ENCODE data around the gene NRP2.

The NRP2 gene

DNA sequence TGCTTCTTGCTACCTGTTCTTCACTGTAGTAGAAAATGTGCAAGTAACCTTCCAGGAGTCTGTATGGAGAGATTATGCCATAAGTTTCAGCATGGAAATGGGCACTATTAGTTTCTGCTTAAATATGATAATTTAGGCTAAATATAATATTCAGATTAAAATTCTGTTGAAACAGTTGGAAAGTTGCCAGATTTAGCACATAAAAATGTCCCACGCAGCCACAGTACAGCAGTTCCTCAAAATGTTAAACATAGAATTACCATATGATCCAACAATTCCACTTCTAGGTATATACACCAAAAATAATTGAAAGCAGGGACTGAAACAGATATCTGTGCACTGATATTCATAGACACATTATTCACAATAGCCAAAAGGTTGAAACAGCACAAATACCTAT is 121.2 kb downstream of the NRP2 start:
- peaks cover 37% of the 10 kb centered on the region for H3K4me1 ChIP-seq (ENCODE audit: insufficient read depth, low read length, poor library complexity, severe bottlenecking)
- H4K20me1 ChIP-seq (ENCODE audit: insufficient read depth, low read length, poor library complexity, severe bottlenecking), result no peaks in the 10 kb centered on the region
- H3K79me2 ChIP-seq (ENCODE audit: insufficient read depth, low read length), result no peaks in the 10 kb centered on the region
- H3F3A ChIP-seq (ENCODE audit: low read depth), result no peaks in the 10 kb centered on the region
- no peak for TF ChIP-seq EZH2phosphoT487 (IDR thresholded peaks at IDR 0.05; ENCODE audit: borderline replicate concordance)
- TF ChIP-seq, protein P1, sequence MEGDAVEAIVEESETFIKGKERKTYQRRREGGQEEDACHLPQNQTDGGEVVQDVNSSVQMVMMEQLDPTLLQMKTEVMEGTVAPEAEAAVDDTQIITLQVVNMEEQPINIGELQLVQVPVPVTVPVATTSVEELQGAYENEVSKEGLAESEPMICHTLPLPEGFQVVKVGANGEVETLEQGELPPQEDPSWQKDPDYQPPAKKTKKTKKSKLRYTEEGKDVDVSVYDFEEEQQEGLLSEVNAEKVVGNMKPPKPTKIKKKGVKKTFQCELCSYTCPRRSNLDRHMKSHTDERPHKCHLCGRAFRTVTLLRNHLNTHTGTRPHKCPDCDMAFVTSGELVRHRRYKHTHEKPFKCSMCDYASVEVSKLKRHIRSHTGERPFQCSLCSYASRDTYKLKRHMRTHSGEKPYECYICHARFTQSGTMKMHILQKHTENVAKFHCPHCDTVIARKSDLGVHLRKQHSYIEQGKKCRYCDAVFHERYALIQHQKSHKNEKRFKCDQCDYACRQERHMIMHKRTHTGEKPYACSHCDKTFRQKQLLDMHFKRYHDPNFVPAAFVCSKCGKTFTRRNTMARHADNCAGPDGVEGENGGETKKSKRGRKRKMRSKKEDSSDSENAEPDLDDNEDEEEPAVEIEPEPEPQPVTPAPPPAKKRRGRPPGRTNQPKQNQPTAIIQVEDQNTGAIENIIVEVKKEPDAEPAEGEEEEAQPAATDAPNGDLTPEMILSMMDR (conservative IDR thresholded peaks at IDR 0.05; ENCODE audit: low read length), result no peak
- no peaks in the 10 kb centered on the region for H3K36me3 ChIP-seq (ENCODE audit: insufficient read depth, low read length)
- no peak overlapping the region for H2AFZ ChIP-seq (ENCODE audit: low read length)
- H3K4me2 ChIP-seq (ENCODE audit: low read depth, low read length, poor library complexity, severe bottlenecking), result peak overlapping the region; percentile 46
- H3K9me2 ChIP-seq (replicated peaks; ENCODE audit: low read depth, low read length), result no peaks in the 10 kb centered on the region
- H3K9ac ChIP-seq (ENCODE audit: low read depth, low read length, poor library complexity, severe bottlenecking), result peak overlapping the region; percentile 41
- no peaks in the 10 kb centered on the region for H3K27me3 ChIP-seq (ENCODE audit: insufficient read depth, low read length, poor library complexity, severe bottlenecking)
- no peak overlapping the region for H3K4me3 ChIP-seq (ENCODE audit: low read length, poor library complexity, severe bottlenecking)
- no peaks in the 10 kb centered on the region; the same call in 1 of the 2 replicates for H3K9me3 ChIP-seq (ENCODE audit: insufficient read depth, low read depth, low read length)

DNA sequence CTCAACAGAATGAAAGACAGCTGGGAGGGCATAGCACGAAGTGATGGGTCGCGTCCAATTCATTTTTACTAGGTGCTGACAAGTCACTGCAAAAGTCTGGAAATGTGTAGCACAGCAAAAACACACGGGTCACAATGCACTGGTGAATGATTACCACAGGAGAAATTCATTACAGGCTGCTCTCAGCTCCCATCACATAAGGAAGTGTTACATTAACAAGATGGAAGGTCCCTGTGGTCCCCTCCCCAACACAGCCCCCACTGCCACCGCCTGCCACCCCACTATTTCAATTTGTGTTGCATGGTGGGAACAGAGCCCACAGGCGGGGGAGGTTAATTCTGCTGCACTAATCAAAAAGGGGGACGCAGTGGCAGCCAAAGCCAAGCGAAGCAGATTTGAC is 122.8 kb downstream of the NRP2 start:
- no peaks in the 10 kb centered on the region for H3F3A ChIP-seq (ENCODE audit: low read depth)
- no peaks in the 10 kb centered on the region for H3K9me2 ChIP-seq (replicated peaks; ENCODE audit: low read depth, low read length)
- H3K27me3 ChIP-seq (ENCODE audit: insufficient read depth, low read length, poor library complexity, severe bottlenecking), result no peaks in the 10 kb centered on the region
- no peaks in the 10 kb centered on the region for H3K9me3 ChIP-seq (ENCODE audit: insufficient read depth, low read depth, low read length)
- H3K79me2 ChIP-seq (ENCODE audit: insufficient read depth, low read length), result no peaks in the 10 kb centered on the region
- no peak overlapping the region for H3K9ac ChIP-seq (ENCODE audit: low read depth, low read length, poor library complexity, severe bottlenecking)
- TF ChIP-seq, protein P1 (conservative IDR thresholded peaks at IDR 0.05; ENCODE audit: low read length), result no peak
- no peak for TF ChIP-seq EZH2phosphoT487 (IDR thresholded peaks at IDR 0.05; ENCODE audit: borderline replicate concordance)
- no peak overlapping the region for H3K4me3 ChIP-seq (ENCODE audit: low read length, poor library complexity, severe bottlenecking)
- no peak overlapping the region for H2AFZ ChIP-seq (ENCODE audit: low read length)
- no peaks in the 10 kb centered on the region for H4K20me1 ChIP-seq (ENCODE audit: insufficient read depth, low read length, poor library complexity, severe bottlenecking)
- H3K4me1 ChIP-seq (ENCODE audit: insufficient read depth, low read length, poor library complexity, severe bottlenecking), result peaks cover 37% of the 10 kb centered on the region
- H3K36me3 ChIP-seq (ENCODE audit: insufficient read depth, low read length), result no peaks in the 10 kb centered on the region
- H3K4me2 ChIP-seq (ENCODE audit: low read depth, low read length, poor library complexity, severe bottlenecking), result no peak overlapping the region

DNA sequence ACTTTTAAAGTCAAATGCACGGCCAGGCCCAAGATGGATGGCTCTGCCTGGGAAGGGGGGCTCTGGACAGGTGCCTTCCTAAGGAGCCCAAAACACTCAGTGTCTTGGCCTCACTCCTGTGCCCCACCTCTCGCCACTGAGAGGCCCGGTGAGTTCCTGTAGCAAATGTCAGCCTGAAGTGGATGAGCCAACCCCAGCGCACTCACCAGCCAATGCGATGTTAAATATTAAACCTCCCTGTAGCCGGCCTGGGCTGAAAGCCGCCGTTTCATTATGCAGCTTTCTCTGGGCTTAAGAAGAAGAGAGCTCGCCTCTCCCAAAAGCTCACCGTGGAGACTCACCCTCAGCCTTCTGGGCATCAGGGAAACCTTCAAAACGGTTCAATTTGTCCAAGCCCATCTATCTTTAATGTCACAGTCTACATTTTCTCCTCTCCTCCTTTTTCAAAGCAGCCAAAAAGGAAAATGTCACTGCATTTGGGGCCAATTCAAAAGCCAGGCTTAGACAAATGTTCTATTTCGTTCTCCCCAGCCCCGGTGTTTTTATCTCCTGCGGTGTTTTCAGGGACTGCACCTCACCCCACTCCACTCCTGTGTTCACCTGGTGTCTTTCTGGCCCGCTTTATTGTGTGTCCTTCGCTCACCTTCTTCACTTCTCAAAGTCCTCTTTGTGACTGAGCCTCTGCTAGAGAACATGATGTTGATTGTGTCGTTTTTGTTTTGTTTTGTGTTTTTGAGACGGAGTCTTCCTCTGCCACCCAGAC is 124.0 kb downstream of the NRP2 start:
- peaks cover 32% of the 10 kb centered on the region for H3K4me1 ChIP-seq (ENCODE audit: insufficient read depth, low read length, poor library complexity, severe bottlenecking)
- H3F3A ChIP-seq (ENCODE audit: low read depth), result no peaks in the 10 kb centered on the region
- H3K27me3 ChIP-seq (ENCODE audit: insufficient read depth, low read length, poor library complexity, severe bottlenecking), result no peaks in the 10 kb centered on the region
- H4K20me1 ChIP-seq (ENCODE audit: insufficient read depth, low read length, poor library complexity, severe bottlenecking), result no peaks in the 10 kb centered on the region
- no peak overlapping the region for H3K4me3 ChIP-seq (ENCODE audit: low read length, poor library complexity, severe bottlenecking)
- no peaks in the 10 kb centered on the region for H3K79me2 ChIP-seq (ENCODE audit: insufficient read depth, low read length)
- H3K9me2 ChIP-seq (replicated peaks; ENCODE audit: low read depth, low read length), result no peaks in the 10 kb centered on the region
- H3K4me2 ChIP-seq (ENCODE audit: low read depth, low read length, poor library complexity, severe bottlenecking), result no peak overlapping the region
- H3K9ac ChIP-seq (ENCODE audit: low read depth, low read length, poor library complexity, severe bottlenecking), result no peak overlapping the region
- no peaks in the 10 kb centered on the region for H3K9me3 ChIP-seq (ENCODE audit: insufficient read depth, low read depth, low read length)
- H2AFZ ChIP-seq (ENCODE audit: low read length), result no peak overlapping the region
- TF ChIP-seq EZH2phosphoT487 (IDR thresholded peaks at IDR 0.05; ENCODE audit: borderline replicate concordance), result no peak
- TF ChIP-seq, protein P1 (conservative IDR thresholded peaks at IDR 0.05; ENCODE audit: low read length), result no peak
- no peaks in the 10 kb centered on the region for H3K36me3 ChIP-seq (ENCODE audit: insufficient read depth, low read length)
